GM18502 (cell line): ENCODE results near the gene PLLP.

ENCODE experiments used
- ATAC-seq: cut with Tn5 transposase; IDR thresholded peaks from one replicate; pipeline ENCODE4 v1.9.1; 2021; ENCODE audit warnings: mild to moderate bottlenecking; ENCODE audit not compliant: unreplicated experiment, poor library complexity

The PLLP gene

DNA sequence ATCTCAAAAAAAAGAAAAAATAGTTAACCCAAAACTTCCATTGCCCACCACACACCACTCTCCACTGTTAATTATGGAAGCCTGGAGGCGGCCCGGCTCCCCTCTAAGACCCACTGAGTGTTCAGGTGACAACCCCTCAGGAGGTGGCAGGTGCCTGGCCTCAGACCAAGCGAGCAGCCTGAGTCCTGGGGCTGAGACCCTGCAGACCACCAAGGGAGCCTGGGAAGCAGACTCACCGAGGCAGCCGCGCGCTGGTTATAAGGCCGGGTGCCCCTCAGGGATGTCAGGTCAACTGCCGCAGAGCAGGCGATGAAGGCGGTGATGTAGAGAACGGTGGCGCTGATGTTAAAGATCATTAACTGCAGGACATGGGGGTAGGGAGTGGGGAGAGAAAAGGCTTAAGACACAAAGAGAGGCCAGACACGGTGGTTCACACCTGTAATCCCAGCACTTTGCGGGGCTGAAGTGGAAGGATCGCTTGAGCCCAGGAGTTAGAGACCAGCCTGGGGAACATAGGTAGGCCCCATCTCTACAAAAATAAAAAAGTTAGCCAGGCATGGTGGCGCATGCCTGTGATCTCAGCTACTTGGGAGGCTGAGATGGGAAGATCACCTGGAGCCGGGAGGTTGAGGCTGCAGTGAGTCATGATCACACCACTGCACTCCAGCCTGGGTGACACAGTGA, 26.1 kb downstream of the PLLP start:
- ATAC-seq: no peak

DNA sequence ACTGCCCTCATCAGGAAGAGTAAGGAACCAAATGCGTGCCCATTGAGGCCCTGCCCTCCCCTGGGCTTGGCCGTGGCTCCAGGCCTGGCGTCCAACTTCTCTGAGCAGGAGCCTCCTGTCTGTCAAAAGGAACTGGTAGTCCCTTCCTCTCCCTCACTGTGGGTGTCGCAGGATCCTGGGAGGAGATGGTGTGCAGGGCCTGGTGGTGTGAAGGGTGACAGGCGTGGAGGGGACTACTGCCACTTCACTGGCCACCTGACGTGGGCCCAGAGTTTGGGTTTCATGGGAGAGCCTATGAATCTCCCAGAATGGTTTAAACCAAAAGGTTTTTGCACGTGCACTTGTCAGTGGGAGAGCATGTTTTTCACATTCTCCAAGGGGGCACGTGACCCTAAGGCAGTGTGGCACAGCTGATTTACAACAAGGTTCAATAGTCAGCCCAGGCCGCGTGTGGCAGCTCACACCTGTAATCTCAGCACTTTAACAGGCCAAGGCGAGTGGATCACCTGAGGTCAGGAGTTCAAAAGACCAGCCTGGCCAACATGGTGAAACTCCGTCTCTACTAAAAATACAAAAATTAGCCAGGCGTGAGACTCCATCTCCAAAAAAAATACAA, 26.9 kb downstream of the PLLP start:
- ATAC-seq: no peak

DNA sequence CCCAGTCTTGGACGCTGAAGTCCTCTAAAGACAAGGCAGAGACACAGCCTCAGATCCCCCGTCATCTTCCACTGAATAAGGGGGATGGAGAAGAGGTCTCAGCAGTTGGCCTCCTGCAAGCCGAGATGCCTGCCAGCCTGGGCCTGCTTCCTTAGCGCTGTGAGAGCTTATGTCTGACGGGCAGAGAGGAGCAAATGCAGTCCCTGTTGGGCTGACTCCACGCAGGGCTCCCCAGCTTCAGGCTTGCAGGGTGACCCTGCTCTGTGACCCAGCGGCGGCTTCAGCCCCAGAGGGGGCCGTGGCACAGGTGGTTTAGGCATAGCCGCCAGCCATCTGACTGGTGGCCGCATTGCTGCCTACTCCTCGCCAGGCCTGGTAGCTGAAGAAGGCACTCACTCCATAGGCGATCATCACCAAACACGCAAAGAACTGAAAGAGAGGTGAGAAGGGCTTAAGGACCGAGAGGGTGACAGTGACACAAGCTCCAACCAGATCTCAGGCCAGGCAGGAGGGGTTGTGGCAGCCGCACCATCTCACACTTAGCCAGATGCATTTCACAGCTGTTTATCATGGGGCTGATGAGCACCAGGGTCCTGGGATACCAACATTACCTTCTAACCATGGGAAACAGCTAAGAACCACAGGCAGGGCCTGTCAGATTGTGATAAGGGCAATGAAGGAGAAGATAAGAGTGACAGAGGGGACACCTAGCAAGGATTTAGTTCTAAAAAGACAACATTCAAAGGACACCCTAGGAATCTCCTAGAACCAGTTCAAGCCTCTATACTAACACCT, 27.7 kb downstream of the PLLP start:
- ATAC-seq: no peak

DNA sequence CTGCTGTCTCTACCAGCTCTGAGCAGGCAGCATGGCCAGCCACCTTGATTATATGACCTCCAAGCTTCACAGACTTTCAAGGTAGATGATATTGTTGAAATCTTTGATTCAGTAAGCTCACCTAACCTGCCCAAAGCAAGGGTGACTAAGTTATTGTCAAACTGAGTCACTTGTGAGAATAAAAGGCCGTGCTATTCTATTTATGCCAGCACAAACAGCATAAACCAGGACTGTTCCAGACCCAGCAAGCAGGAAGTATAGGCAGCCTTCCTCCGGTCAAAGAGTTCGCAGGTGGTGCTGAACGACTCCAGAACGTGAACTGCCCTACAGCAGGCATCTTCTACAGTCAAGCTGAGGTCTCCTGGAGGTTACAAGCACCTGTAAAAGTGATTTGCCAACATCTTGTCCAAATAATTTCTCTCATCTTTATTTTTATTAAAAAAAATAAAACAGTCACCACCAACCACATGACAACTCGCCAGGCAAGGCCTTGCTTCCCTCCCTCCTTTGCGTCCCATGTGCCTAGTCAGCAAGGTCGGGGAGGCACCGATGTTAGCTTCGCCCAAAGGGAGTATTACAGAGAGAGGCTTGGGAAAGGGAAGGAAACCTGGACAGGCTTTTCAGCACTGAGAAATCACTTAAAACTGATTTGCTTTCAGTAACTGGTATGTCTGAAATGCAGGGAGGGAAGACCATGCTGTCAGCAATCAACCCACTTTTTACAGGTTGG, 28.6 kb downstream of the PLLP start:
- no peak for ATAC-seq

DNA sequence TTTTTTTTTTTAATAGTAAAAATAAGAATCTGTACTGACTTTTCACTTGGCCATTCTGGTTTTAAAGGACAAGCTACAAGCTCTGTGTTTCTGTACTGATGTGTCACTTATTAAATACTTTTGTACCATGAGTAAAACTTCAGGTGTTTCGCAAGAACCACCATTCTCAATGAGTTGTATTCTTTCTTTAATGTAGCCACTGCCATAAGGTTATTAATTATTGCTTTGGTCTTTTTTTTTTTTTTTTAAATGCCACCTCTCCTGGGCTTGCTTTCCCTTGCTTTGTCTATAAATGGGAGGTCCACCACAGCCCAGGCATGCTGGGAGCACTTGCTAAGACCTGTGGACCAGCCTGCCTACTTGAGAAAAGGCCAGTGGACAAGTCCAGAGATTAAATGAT, 31.0 kb downstream of the PLLP start:
- ATAC-seq: no peak

DNA sequence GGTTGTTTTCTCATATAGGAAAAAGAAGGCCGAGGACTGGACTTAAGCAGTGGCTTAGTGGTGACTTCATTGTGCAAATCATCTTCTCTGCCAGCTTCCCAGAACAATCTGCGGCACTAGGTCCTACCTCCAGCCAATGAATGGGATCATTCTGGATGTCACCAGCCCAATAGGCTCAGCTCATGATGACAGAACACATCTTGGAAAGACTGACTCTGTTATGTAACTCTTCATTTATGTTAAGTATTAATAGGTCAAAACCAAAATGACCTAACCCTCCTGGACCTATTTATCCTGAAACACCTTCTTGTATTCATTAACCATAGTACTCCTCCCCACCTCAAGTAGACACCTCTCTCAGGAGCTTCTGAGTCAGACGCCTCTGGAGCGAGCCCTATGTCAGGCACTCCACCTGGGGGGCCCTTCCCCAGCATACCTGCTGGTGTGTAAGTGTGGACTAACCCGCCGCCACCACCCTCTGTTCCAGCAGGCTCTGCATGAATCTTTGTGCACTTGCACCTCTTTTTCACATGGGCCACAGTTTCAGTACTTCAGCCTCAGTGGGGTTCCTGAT, 32.2 kb downstream of the PLLP start:
- ATAC-seq: no peak

DNA sequence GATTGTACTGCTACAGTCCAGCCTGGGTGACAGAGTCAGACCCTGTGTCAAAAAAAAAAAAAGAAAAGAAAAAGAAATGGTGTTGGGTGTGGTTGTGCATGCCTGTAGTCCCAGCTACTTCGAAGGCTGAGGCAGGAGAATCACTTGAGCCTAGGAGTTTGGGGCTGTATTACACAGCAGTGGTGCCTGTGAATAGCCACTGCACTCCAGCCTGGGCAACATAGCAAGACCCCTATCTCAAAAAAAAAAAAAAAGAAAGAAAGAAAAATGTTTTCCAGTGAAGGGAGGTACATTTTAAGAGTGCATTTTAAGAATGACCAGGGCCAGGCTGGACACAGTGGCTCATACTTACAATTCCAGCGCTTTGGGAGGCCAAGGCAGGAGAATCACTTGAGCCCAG, 33.1 kb downstream of the PLLP start:
- no peak for ATAC-seq

DNA sequence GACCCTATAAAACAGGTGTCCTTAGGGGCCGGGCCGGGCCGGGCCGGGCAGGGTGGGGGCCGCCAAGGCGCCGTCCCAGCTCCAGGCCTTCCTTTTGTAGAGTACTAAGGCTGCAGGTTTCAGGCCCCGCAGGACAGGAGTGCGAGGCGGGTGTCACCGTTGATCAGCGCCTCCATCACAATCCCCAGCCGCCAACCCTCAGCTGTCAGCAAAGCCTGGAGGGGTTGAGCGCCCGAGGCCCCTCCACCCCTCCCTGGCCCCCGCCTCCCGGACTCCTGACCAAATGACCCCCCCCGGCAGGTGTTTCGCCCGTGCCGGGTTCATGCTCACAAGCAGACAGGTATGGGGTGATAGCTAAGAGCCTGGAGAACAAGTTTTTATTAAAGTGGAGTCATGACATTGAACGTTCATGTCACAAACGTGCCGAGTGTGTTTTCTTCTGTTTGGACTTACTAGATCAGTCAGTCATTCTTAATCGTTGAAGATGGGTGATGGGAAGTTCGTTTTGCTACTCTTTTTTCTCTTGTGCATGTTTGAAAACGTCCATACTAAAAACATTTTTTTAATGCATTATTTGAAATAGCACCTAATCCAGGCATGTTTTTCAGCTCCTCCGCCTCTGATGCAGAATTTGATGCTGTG, 38.9 kb downstream of the PLLP start:
- ATAC-seq: no peak

DNA sequence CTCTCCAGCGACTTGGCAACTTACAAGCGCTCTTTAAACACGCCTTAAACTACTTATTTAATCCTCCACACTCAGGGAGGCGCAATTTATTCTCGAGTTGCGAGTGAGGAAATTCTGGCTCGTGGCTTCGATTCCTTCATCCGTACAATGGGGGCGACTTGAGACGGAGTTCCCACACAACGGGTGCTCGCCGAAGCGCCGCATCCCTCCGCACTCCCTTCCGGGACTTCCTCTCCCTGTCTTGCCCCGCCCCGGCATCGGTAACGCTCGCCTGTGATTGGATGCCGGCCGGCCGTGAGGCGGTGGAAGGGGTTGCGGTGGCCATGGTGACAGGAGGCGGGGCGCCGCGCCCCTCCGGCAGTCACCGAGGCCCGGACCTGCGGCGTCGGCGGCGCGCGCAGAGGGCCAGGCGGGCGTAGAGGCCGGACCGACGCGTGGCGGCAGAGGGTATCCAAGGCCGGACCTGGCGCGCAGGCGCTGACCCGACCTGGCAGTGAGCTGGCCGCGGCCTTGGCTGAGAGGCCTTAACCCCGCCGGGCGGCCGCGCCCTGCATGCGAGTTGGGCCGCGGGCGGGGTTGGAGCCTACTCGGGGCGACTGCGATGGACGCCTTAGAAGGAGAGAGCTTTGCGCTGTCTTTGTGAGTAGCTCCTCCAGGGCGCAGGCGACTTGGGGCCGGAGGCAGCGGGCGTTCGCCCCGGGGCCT, 39.6 kb downstream of the PLLP start, which contains the start of gene ARL2BP:
Gene ARL2BP, plus strand, starts transcription at position 493 of the 705 bp plus-strand sequence. Its CDS starts 109 bp downstream, at position 602.
- ATAC-seq: peak; percentile 95

DNA sequence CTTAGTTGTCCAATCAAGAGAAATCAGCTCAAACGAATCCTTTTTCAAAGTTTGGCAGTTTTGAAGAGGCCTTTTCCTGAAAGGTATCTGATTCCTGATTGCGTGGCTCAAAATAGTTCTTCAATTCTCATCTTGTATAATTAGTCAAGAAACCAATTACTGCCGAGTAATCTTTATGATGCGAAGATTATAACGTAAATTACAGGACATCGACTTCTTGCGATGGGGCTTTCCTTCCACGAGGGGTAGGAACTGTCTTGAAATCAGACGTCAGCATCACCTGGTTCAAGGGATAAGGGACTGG, 40.1 kb downstream of the PLLP start:
- peak; percentile 33 for ATAC-seq

DNA sequence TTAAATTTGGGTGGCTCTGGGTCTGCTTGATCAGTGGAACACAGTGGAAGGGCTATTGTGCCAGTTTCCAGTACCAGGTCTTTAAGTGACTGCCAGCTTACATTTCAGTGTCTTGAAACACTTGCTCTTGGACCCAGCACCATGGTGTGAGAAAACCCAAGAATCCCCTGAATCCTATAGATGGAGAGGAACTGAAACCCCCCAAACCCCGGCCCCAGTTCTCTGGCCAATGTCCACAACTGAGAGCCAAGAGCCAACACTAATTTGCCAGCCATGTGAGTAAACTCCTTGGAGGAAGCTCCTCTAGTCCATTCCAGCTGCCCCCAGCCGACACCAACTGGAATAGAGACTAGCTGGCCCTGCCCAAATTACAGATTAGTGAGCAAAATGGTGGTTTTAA, 41.8 kb downstream of the PLLP start:
- no peak for ATAC-seq

DNA sequence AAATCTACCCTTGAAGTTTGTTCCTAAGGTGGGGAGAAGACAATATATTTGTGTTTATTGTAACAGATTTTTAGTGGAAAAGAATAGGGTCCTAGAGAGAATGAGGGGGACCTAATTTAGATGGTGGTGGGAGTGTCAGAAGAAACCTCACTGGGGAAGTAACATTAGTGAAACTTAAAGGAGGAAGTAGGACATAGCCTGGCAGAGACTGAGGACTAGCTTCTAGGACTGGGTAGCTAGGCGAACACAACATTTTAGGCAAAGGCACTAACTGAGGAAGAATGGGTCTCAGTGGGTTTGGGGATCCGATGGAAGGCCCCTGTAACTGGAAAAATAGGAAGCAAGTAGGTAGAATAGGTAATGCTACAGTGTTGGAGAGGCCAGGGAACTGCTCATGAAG, 43.6 kb downstream of the PLLP start:
- ATAC-seq: peak; percentile 22

DNA sequence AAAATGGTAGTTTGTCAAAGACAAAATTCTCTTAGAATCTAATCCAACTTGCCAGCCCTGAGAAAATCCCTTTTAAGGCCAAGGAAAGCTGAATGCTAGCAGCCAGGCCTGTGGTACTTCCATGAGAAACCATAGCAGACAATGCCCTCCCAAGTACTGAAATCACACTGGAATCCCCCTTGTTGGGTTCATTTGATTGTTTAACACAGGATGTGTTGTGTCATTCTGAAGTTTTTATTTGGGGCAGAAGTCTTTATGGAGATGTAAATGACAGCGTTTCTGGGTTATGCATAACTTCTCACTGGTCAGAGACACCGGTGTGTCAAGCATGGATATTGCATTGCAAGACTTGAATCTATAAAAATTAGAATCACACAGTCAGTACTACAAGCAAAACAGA, 45.4 kb downstream of the PLLP start:
- ATAC-seq: no peak

DNA sequence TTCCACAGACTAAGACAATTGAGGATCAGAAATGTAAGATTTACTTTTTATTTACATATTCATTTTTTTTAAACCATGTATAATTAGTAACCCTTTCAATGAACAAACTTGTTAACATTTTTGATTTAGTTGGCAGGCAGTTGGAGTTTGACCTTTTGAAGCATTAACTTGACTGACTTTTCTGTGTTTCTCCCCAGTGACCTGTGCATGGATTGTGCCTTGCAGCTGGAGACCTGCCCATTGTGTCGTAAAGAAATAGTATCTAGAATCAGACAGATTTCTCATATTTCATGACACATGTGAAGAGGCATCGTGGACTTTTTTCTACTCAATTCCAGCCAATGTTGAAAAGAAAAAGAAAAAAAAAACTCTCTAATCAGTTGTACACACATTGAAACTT, 45.8 kb downstream of the PLLP start:
- ATAC-seq: no peak

DNA sequence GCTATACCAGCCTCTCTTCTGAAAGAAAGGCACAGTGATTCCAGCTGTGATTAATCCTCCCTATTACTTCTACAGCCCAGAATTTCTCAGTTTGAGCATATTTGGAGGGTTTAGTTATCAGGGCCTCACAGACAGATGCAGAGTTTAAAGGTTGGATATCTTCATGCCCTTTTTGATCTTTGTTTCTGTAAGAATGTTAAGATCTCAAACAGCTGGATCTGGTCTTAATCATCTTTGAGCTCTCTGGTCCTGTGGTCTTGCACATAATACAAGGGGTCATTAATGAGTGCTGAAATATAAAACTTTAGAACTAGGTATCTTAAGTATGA, 48.5 kb downstream of the PLLP start:
- ATAC-seq: no peak

DNA sequence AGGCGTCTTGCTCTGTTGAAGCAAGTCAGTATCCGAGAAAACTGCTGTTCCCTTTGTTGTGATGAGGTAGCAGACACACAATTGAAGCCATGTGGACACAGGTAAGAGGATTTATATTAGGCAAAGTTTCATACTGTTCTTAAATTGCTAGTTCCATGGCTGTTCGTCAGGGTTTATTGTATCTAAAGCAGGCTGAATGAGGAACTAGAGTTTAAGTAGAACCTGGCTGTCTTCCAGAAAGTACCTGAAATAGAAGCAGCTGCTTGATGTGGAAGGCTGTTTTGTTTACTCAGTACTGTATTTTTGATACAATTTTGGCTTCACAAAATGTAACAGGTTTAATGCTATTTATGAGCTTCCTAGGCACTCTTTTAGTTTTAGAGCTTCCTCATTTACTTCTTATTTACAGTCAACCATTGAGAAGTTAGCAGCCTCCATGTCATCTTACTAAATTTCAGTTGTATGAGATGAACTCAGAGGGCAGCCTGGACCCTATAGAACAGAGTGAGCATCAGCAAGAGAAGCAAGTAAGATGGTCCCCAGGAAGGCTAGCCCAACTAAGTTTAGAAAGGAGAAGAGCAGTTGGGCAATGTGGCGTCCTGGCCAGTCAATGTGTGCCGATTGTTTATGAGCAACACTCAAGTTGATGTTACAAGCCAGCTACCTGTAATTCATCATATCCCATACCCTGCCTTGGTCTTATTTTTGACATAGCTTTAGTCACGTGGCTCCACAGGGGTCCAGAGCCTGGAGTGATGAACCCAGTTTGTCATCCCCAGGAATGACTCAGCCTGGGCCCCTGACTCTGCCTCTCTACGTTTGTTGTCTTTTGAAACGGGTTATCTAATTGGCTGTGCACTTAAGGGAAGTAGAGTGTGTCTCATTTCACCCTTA, 49.1 kb downstream of the PLLP start:
- peak; percentile 44 for ATAC-seq

DNA sequence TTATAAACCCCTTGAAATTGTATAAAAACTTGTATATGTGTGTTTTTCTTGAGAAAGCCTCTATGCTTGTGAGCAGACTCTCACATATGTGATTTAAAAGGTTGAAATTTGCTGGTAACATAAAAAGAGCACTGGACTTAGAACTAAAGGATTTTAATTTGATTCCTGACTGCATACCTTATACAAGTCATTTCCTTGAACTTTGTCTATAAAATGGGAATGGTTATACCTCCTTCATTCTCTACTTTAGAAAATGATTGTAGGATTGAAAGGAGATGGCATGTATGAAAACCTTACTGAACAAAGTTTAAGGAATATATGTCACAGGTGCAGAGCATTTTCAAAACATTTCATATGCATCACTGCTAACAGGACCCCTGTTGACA, 49.8 kb downstream of the PLLP start:
- no peak for ATAC-seq

DNA sequence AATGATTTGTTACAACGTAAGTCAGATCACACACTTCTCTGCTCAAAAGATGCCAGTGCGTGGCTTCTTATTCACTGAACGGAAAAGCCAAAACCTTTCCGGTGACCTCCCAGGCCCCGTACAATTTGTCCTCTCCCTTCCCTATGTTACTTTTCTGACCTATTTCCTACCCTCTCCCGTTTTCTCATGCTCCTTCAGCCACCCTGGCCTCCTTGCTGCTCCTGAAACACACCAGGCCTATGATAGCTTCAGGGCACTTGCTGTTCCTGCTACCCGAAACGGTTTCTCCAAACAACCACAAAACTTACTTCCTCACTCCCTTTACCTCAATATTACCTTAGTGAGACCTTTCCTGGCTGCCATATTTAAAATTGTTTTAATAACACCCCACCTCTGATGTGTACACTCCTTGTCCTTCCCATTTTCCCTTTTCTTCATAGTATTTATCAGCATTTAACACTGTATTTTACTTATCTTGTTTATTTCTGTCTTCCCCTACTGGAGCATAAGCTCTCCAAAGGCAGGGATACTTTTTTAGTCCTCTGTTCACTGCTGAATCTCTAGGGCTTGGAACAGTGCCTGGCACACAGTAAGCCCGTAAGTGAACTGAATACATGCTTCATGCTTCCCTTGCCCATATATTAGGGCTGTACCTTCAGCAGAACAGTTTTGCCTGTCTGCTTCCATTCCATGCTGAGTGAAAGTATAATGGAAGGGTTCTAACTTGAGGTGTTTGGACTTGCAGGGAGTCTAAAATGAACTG, 50.3 kb downstream of the PLLP start:
- no peak for ATAC-seq
